ENCODE results near the gene TEDDM1.
A peak's percentile ranks its signal among the peaks of the same experiment; 100 is the strongest.
"Not testable (repeated sequence)": the region's sequence is repeated elsewhere in the genome, so short reads cannot be mapped to it uniquely, and the experiment has no call there.

Gene TEDDM1

DNA sequence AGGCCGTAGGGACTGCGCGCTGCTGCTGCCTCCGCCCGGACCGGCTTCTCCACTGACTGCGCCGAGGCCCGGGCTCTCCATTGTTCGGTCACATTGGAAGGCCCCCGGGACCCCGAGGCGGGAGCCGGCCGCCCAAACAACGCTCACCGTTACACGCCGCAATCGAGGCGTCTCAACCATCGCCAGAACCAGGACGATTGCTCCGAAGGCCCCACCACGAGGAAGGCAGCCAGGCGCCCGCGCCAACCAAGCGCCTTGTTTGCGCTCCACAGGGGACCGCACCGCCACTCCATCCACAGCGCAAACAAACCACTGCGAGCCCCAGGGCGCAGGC is 9.5 kb downstream of the TEDDM1 start:
- peaks cover 54% of the 10 kb centered on the region for H3K36me3 Mint-ChIP-seq
- H3K4me1 Mint-ChIP-seq: peaks cover 36% of the 10 kb centered on the region
- peak; percentile 22 for ATAC-seq
- DNase-seq (ENCODE audit: low spot score in 2 of 2): no peak
- peak overlapping the region; percentile 97 for H3K27ac Mint-ChIP-seq
- H3K4me3 Mint-ChIP-seq: peak overlapping the region; percentile 99
- H3K9me3 Mint-ChIP-seq: no peaks in the 10 kb centered on the region

DNA sequence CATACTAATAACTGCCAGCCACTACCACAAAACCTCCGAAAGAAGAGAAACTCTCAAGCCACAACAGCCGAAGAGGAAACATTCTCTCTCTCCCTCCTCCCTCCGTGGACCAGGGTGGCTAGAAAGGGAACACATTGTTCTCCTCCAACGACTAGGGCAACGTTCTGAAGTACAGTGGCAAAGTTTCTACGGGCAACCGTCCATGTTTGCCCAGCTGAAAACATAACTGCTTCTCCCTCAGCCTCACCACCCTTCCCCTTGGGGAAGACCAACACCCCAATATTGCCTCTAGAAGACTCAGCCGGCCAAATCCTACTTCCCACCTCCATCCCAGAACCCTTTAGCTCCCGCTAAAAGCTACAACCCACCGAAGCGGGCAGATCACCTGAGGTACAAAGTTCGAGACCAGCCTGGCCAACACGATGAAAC is 10.8 kb downstream of the TEDDM1 start:
- peaks cover 67% of the 10 kb centered on the region for H3K36me3 Mint-ChIP-seq
- peak overlapping the region; percentile 99 for H3K4me3 Mint-ChIP-seq
- peak overlapping the region; percentile 97 for H3K27ac Mint-ChIP-seq
- ATAC-seq (no peak), DNase-seq (ENCODE audit: low spot score in 2 of 2) (peak in 1 of 2 donors; percentile 52)
- H3K4me1 Mint-ChIP-seq: peaks cover 36% of the 10 kb centered on the region
- no peaks in the 10 kb centered on the region for H3K9me3 Mint-ChIP-seq

DNA sequence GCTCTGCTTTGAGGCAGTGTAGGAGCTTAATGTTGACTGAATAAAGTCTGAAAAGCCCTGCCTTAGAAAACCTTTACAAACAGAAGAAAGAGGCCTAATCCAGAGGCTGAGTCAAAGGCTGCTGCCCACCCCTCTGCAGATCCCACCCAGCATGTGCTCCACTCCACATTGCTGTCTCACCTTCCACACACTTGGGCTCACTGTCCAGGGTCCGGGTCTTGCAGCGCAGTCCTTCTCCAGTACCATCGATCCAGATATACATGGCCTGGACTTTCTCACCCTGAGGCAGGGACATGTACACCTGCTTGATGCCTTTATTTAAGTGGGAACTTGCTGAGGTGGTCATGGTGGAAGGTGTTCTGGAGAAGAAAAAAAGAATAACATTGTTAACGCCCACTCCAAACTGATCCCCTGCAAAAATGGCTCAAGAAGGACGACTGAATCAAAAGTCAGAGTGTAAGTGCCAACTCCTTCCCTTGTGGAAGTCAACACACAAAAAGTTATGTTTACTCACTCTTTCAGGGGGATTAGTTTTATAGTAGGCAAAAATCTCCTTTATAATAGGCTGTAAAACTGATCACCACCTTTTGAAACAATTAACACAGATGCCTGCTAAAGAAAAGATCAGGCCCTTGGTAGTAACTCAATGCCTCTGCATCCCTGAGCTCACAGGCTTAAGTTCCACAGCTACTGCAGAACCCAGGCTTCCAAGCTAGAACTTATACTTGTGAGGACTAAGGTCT is 11.9 kb downstream of the TEDDM1 start:
- Mint-ChIP-seq H3K36me3 (peaks cover 78% of the 10 kb centered on the region), H3K4me3 (peak overlapping the region; percentile 99), H3K27ac (no peak overlapping the region), H3K4me1 (peaks cover 36% of the 10 kb centered on the region), H3K9me3 (no peaks in the 10 kb centered on the region)
- no peak for DNase-seq (ENCODE audit: low spot score in 2 of 2)
- ATAC-seq: no peak

DNA sequence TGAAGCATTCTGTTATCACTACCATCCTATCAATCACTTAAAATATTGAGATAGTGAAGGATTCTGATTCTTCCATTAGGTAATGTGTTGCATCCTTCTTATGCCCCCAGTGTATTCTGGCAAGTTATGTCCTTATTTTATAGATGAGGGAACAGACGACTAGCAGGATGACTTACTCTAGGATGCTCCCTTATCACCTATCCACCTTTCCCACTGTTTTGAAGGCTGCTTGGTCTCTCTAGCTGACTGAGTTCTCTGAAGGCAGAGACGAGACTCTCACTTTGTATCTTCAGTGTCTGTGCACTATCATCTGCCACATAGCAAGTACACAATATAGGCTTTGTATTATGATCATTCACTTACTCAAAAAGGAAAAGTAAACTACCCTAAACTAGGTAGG is 12.9 kb downstream of the TEDDM1 start:
- Mint-ChIP-seq H3K9me3 (no peaks in the 10 kb centered on the region), H3K4me1 (peaks cover 36% of the 10 kb centered on the region), H3K27ac (no peak overlapping the region), H3K4me3 (no peak overlapping the region), H3K36me3 (peaks cover 88% of the 10 kb centered on the region)
- no peak for DNase-seq (ENCODE audit: low spot score in 2 of 2)
- no peak for ATAC-seq

DNA sequence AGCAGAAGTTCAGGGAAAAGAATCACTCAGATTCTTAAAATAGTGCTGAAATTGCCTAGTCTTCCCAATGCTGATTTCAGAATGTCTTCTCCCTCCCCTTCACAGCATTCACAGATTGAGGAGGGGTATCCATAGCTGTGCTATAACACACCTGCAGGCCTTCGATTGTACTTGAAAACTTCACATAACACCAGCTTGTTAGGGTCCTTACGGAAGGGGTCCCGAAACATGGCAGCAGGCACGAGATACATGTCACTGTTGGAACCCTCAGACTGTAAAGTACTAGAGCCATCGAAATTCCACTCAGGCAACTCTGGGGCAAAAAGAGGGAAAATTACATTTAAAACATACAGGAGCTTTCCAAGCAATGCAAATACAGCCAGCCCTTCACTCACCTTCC is 13.5 kb downstream of the TEDDM1 start:
- DNase-seq (ENCODE audit: low spot score in 2 of 2) (no peak), ATAC-seq (no peak)
- Mint-ChIP-seq H3K36me3 (peaks cover 90% of the 10 kb centered on the region), H3K9me3 (no peaks in the 10 kb centered on the region), H3K4me3 (no peak overlapping the region), H3K4me1 (peaks cover 36% of the 10 kb centered on the region), H3K27ac (no peak overlapping the region)

DNA sequence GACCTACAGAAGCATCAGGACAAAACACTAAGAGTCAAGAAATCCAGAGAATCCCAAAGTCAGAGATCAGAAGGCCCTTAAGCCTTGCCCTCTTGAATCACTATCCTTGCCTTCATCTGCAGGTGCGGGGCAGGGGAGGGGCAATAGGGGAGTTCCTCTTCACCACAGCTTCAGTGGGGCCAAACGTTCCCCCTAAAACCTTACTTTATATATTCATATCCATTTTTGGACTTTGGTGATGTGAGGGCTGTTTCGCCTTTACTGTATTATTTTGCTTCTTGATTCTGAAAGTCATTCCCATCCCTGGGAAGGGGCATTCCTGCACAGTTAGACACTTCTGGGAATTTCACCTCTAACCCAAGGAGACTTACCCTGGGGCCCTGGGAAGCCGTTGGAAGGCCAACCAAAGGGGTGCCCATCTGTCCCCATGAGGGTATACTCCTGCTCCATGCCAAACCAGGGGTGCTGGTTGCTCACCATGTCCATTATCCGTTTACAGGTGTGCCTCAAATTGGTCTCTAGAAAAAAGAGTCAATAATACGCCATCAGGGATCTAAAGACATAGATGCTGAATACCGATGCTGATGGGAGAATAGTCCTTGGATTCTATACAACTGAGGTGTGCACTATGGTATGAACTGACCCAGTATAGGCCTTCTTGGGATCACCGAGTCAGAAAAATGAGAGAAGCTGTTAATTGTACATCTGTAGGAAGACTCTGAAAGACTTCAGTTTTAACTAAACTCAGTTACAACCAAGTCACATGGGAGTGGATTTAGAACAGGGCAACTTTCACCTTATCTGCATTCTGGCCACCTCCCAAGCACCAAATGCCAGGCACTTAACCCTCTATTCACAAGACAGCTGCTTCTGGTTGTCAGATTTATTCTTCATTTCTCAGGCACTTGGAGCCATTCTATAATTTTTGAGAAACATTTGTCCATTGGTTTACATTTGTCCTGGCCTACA is 14.3 kb downstream of the TEDDM1 start:
- Mint-ChIP-seq H3K4me3 (no peak overlapping the region), H3K36me3 (peaks cover 88% of the 10 kb centered on the region), H3K9me3 (no peaks in the 10 kb centered on the region), H3K4me1 (peaks cover 34% of the 10 kb centered on the region), H3K27ac (no peak overlapping the region)
- DNase-seq (ENCODE audit: low spot score in 2 of 2): no peak
- ATAC-seq: no peak

DNA sequence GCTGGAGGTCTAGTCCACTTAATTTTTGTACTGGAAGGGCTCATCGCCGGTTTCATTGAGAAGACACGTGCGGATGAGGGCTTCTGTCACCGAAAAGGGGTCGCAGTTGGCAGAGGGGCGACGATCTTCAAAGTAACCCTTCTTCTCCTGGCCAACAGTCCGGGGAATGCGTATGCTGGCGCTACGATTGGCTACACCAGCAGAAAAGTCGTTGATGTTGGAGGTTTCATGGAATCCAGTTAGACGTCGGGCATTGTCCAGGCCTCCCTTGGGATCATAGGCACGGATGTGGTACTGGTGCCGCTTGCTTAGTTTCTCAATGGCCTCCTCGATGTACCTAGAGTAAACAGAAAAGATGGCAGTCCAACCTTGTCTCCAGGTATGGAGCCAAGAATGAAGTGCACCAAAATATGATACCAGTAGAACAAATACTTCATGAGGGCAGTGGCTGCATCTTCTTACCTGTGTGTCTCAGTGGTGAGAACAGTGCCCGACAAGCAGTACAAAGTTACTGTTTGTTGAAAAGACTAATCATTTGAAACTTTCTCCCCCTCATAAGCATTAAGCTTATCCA is 16.0 kb downstream of the TEDDM1 start:
- Mint-ChIP-seq H3K4me3 (no peak overlapping the region), H3K4me1 (peaks cover 19% of the 10 kb centered on the region), H3K27ac (no peak overlapping the region), H3K9me3 (no peaks in the 10 kb centered on the region), H3K36me3 (peaks cover 72% of the 10 kb centered on the region)
- no peak for ATAC-seq
- no peak for DNase-seq (ENCODE audit: low spot score in 2 of 2)

DNA sequence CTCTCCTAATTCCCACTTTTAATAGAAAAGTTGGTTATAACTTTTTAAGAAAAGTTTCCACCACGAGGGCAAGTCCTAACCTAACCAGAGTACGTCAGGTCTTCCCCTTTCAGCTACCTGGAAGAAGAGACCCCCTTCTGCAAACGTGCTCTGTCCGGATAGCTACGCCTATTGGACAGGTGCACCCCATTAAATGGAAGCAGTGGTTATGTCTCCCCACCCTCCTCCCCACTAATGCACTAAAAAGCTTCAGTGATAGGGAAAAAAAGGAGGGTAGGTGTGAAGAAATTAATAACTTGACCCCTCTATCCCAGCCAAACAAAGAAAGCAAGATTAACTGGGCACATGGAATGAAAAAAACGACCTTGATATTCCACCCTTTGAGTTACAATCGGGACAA is 16.5 kb downstream of the TEDDM1 start:
- peaks cover 13% of the 10 kb centered on the region for H3K4me1 Mint-ChIP-seq

DNA sequence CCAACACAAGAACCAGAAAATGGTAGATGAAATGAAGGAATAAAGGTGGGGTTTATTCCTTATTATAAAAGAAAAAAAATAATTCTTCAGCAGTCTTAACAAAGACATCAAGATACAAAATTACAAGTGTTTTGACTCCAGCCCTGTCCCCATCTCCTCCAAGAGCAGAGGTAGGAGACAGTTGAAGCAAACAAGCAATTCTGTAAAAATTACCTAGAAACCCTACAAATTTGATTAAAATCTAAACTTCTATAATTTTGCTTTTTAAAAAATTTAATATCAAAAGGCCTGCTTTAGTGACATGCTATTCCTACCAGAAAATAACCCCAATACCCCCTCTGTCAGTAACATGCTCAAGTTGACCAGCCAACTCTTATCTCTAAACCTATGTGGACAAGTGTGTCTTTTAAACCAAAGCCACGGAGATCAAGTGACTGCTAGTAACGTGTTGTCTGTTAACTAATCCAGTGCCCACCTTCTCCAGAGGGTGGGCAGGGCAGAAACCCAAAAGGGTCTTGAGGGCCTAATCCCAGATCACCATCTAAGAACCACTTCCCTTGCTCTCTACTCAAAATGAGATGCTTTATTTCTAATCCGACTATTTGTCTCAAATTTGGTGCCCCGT is 17.3 kb downstream of the TEDDM1 start:
- Mint-ChIP-seq H3K27ac (no peak overlapping the region), H3K36me3 (peaks cover 58% of the 10 kb centered on the region), H3K4me1 (peaks cover 7% of the 10 kb centered on the region), H3K9me3 (no peaks in the 10 kb centered on the region), H3K4me3 (no peak overlapping the region)
- ATAC-seq: no peak
- DNase-seq (ENCODE audit: low spot score in 2 of 2): no peak

More for the DNA sequence above, 16.5 kb downstream of the TEDDM1 start:
- no peaks in the 10 kb centered on the region for H3K9me3 Mint-ChIP-seq
- H3K36me3 Mint-ChIP-seq: peaks cover 66% of the 10 kb centered on the region
- H3K27ac Mint-ChIP-seq: no peak overlapping the region
- ATAC-seq (no peak), DNase-seq (ENCODE audit: low spot score in 2 of 2) (no peak)
- H3K4me3 Mint-ChIP-seq: no peak overlapping the region

DNA sequence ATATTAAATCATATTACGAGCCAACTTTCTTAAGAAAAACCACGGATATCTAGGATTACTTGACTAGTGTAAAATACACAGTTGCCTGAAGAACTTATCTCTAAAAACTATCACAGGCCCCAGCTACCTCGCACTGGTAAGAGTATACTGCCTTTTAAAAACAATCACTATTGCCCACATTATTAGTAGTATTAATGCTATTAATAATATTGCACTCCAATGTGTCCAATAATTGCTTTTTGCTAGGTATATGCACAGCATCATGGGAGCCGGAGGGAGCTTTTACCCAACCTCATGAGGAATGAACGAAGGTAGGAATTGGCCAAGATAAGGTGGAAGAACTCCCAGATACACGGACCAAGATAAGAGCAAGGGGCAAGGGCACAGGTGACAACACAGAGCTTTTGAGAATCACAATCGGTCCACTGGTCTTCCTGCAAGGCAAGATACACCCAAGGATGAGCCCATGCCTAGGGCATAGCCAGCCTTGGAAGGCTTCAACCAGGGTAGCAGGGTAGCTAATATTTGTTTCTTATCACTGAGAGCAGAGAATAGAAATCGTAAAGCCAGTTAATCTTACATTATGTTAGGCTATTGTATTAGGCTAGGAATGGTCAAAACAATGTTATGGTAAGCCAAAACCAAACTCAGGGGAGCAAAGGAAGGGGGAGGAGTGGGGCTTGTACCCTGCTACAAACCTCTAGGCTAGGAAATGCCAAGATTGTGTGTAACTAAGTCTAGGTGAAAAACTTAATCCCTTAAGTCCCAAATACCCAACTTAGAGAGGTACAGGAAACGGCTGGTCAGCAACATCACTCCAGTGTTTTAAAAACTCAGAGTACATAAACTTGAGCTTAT is 18.3 kb downstream of the TEDDM1 start:
- no peak overlapping the region for H3K27ac Mint-ChIP-seq
- ATAC-seq (no peak), DNase-seq (ENCODE audit: low spot score in 2 of 2) (no peak)
- no peak overlapping the region for H3K4me3 Mint-ChIP-seq
- peaks cover 2% of the 10 kb centered on the region for H3K4me1 Mint-ChIP-seq
- peaks cover 49% of the 10 kb centered on the region for H3K36me3 Mint-ChIP-seq
- no peaks in the 10 kb centered on the region for H3K9me3 Mint-ChIP-seq

DNA sequence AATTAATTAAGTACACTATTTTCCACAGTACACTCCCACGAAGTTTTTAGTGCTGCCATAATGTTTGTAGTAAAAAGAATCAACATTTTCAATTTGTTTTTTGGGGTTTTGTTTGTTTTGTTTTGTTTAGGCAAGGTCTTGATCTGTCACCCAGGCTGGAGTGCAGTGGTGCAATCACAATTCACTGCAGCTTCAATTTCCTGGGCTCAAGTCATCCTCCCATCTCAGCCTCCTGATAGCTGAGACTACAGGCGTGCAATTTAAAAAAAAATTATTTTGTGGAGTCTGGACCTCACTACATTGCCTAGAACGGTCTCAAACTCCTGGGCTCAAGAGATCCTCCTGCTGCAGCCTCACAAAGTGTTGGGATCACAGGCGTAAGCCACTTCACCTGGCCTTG is 20.3 kb downstream of the TEDDM1 start:
- Mint-ChIP-seq H3K4me1 (no peaks in the 10 kb centered on the region), H3K36me3 (peaks cover 29% of the 10 kb centered on the region), H3K4me3 (no peak overlapping the region), H3K27ac (no peak overlapping the region), H3K9me3 (no peaks in the 10 kb centered on the region)
- DNase-seq (ENCODE audit: low spot score in 2 of 2): no peak
- no peak for ATAC-seq

DNA sequence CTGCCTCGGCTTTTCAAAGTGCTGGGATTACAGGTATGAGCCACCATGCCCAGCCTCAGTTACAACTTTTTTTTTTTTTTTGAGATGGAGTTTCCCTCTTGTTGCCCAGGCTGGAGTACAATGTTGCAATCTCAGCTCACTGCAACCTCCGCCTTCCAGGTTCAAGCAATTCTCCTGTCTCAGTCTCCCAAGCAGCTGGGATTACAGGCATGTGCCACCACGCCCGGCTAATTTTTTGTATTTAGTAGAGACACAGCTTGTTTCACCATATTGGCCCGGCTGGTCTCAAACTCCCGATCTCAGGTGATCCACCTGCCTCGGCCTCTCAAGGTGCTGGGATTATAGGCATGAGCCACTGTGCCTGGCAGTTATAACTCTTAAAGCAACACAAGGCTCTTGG is 20.7 kb downstream of the TEDDM1 start:
- H3K9me3 Mint-ChIP-seq; H3K4me3 Mint-ChIP-seq; H3K4me1 Mint-ChIP-seq; H3K27ac Mint-ChIP-seq; DNase-seq (ENCODE audit: low spot score in 2 of 2); ATAC-seq: not testable (repeated sequence)
- peaks cover 25% of the 10 kb centered on the region for H3K36me3 Mint-ChIP-seq

DNA sequence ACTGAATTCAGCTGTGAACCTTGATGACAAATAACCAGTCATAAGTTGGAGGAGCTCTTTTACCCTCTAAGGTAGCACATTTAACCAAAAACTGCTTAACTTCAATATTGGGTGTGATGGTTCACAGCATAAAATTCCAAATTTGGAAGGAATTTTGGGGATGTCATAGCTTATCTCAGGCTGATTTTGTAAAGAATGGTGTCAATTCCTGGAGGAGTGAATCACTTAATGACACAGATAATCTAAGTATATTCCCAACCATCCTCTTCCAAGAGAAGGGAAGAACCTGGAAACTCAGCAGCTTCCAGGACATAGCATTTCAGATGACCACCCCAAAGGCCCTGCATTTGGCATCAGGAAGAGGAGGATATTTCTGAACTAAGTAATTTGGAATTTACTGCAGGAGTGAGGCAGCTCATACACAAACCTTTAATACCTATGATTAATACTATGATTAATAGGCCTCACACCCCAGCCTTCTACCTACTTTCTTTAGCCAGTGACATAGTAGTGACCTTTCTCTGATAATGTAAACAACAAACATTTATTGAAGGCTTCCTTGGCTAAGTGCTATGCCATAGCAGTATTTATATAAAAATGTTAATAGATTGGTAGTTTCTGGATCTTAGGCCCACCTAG is 23.4 kb downstream of the TEDDM1 start:
- Mint-ChIP-seq H3K36me3 (no peaks in the 10 kb centered on the region), H3K4me1 (no peaks in the 10 kb centered on the region), H3K27ac (no peak overlapping the region), H3K4me3 (no peak overlapping the region), H3K9me3 (no peaks in the 10 kb centered on the region)
- DNase-seq (ENCODE audit: low spot score in 2 of 2) (no peak), ATAC-seq (no peak)

DNA sequence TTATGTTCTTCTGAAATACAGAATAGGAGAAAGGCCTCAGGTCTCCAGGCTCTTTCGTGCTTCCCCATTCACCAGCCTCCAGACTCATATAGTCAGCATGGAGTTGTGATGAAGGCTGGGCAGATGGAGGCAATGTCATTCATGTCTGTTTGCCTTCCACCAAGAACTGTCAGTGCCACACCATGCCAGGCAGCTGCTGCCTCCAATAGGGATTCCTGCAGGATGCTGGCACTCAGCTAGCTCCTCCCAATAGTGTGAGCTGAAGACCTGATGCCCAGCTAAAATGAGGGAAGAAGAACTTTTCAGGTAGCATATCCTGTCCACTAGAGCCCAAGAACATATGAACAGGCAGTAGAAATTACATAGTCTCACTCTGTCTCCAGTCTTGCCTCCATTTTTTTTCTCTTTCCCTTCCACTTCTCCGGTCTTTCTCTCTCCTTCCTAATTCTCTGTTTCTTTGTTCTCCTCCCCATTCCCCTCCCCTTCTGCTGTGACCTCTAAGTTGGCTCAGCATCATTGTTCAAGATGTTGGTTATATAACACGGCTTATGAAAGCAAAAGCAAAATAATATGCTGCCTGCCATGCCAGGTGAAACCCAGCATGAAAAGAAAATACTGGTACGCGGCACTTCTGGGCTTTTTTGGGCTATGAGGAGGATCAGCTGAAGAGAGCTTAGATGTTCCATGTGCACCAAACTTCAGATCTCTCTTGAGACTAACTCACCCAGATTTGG is 26.2 kb downstream of the TEDDM1 start:
- no peak for DNase-seq (ENCODE audit: low spot score in 2 of 2)
- no peaks in the 10 kb centered on the region for H3K9me3 Mint-ChIP-seq
- no peaks in the 10 kb centered on the region for H3K36me3 Mint-ChIP-seq
- no peak overlapping the region for H3K27ac Mint-ChIP-seq
- no peak overlapping the region for H3K4me3 Mint-ChIP-seq
- H3K4me1 Mint-ChIP-seq: no peaks in the 10 kb centered on the region
- ATAC-seq: no peak
